COLO668 (cell line): ENCODE data around the gene CNFN.
A peak's percentile ranks its signal among the peaks of the same experiment; 100 is the strongest.

Experiments used
- DNase-seq: peaks from one replicate; lab custom pipeline; 2025; ENCODE audit not compliant: unreplicated experiment; lab: John Stamatoyannopoulos, UW

Gene CNFN

DNA sequence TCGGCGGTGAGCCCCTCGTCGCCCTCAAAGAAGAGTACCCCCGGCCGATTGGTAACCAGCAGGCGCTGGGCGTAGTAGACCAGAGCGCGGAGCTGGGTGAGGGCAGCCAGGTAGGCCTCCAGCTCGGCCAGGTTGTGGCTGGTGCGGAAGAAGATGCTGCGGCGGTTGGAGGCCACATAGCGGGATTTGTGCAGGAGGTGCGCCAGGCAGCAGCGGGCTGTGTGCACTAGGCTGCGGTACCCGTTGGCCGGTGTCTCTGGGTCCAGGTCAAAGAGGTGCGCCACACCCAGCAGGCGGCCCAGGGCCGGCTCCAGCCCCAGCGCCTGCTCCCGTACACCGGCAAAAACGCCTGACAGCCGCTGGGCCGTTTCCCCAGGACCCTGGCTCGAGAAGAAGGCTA is 20.3 kb upstream of the CNFN start:
- DNase-seq = no peak

DNA sequence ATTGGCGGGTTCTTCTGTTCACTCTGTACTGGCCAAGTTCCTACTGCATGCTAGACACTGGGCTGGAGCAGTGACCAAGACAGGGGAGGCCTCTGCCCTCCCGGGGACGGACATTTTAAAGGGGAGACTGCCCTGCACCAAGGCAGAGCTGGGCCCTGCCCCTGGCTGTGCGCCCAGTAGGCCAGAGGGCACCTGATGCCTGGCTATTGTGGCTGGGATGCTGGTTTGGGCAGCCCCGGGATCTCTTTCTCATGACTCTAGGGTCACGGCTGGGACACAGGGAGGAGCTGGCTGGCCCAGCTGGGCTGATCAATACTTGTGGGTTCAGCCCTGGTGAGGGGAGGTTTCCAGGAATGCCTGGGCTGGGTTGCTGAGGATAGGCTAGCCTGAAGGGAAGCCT is 19.4 kb upstream of the CNFN start:
- DNase-seq = no peak

DNA sequence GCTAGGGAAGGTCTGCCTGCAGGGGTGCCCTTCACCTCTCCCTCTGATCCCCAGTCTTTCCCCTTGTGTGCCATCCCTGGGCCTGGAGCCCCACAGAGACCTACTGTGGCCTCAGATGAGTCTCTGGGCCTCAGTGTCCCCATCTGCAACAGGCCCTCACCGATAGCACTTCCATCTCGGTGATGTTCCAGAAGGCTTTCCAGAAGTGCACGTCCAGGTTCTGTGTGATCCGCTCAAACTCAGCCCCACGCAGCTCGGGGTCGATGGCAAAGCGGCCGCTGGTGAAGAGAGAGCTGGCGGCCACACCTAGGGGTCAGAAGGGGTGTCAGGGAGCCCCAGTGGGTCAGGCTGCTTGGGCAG is 17.7 kb upstream of the CNFN start:
- no peak for DNase-seq

DNA sequence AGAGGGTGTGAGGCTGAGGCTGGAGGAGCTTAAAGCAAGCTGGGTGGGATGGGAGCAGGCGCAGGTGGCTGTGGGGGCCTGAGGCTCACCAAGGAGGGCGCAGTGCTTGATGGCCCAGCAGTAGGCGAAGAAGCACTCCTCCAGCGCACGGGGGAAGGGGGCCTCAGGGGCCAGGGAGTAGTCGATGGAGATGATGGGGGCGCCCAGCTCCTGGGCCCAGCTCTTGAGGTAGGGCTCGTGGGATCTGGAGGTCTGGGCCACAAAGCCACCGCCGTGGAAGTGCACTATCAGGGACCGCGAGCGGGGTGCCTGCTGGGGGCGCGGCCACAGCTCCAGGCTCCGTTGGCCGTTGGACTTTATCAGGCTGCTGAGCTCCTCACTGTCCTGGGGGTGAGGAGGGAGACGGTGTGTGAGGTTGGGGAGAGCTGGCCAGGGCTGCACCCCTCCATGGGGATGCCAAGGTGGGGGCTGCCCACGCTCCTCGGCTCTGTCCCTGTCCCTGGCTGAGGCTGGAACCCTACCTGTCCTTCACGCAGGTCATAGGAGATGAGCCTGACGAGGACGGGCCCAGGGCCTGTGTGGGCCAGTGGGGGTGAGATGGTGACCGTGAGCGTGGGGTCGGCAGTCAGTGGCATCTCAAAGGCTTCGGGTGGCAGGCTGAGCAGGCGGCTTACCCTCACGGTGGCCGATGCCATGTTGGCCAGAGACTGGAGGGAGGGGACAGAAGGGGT is 17.2 kb upstream of the CNFN start:
- DNase-seq = no peak

DNA sequence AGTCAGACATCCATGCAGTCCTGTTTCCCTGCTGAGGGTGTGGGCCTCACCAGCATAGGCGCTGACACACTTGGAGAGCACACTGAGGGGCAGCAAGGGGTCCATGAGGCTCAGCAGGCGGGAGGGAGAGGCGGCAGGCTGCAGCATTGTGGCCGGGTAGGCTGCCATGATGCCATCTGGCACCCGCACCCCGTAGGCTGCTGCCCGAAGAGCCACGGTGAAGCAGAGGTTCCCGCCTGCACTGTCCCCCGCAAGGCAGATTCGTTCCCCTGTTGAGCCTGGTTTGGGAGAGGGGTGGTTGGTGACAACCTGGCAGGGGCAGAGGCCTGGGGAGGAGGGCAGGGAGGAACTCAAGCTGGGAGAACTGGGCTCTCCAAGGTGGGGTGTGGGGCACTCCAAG is 16.0 kb upstream of the CNFN start:
- DNase-seq = no peak

DNA sequence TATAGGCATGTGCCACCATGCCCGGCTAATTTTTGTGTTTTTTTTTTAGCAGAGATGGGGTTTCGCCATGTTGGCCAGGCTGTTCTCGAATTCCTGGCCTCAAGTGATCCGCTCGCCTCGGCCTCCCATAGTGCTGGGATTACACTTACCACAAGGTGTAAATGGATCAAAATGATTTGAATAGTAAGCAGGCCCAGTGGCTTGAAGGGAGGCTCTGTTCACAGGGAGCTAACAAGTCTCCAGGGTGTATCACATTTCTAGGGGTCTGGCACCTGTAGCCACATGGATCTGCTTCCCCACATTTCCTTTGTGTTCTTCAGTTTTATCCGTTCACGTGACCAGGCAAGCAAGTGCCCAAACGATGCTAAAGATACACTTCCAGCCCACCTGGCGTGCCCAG is 13.5 kb upstream of the CNFN start:
- DNase-seq = no peak

DNA sequence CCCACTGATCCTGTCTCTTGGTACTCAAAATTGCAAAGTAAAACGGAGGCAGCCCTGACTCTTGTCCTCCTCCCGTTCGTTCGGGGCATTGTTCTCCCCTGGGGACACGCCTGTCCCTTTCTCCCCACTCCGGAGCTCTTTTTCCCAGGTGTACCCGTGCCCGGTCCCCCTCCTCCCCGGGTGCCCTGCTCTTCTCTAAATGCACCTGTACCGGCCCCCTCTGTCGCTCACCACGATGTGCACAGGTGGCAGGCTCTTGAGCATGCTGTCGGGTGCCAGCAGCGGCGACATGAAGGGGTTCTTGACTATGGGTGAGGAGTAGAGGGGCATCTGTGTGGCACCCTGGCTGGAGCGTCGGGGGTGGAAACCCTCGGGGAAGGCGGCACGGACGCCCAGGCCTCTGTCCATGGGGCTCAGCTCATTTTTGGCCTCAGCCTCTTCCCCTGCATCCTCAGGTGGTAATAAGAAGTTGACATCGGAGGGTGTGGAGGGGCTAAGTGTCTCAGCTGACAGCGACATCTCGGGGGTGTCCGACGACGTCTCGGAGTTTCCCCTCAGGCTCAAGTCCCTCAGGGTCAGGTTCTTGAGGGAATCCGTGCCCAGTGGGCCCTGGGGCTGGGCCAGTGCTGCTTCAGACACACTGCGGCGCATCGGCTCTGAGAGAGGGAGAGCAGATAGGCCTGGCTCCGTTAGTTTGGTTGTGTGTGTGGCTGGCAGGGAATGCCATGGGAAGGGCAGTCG is 12.4 kb upstream of the CNFN start:
- DNase-seq = no peak

DNA sequence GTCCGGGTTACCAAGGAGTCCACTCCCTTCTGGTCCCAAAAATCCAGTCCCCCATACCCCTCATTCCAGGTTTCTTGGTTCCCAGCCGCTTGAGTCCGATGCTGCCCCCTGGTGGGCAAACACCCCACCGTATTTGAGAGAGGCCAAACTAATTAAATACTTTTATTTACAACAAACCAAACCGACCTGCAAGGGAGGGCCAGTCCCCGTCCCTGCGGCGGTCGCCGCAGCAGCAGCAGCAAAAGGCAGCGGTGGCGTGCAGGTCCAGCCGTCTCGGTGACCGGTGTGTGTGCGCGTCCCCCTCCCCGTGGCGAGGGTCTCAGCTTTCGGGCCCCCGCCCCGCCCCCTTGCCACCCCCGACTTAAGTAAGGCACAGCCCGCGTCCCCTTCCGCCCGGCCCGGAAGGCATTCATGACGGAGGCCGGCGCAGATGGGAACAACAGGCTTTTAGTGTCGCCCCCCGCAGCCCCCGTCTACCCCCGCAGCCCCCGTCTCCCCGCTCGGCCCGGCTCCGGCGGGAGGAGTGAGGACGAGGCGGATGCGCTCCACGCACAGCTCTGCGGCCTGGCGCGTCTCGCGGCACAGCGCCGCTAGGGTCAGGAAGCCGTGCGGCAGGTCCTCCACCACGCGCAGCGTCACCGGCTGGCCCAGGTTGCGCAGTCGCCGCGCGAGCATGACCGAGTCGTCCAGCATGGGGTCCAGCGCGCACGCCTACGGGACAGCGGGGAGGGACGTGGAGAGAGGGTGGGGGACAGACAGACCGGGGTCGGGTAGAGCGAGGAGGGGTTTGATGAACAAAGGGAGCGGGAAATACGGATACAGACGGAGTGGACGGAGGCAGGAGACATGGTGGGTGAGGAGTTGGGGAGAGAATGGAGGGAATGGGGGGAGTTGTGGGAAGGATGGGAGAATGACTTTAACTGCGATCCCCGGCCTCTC is 11.5 kb upstream of the CNFN start:
- DNase-seq = peak; percentile 74

DNA sequence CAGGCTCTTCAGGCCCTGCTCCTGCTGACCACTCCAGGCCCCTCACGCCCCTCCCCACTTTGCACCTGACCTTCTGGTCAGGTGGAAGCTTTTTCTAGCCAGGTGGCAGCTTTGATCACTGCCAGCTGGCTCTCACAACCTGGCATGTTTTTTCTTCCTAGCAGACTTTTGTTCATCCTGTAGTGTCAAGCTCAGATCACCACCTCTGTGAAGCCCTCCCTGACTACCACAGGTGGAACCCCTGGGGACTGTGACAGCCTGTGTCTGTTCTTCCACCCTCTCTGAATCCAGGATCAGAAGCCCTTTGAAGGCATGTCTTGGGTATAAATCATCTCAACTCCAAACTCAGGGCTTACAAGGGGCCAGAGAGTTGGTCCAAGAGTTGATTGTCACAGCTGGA is 10.3 kb upstream of the CNFN start:
- DNase-seq = no peak

DNA sequence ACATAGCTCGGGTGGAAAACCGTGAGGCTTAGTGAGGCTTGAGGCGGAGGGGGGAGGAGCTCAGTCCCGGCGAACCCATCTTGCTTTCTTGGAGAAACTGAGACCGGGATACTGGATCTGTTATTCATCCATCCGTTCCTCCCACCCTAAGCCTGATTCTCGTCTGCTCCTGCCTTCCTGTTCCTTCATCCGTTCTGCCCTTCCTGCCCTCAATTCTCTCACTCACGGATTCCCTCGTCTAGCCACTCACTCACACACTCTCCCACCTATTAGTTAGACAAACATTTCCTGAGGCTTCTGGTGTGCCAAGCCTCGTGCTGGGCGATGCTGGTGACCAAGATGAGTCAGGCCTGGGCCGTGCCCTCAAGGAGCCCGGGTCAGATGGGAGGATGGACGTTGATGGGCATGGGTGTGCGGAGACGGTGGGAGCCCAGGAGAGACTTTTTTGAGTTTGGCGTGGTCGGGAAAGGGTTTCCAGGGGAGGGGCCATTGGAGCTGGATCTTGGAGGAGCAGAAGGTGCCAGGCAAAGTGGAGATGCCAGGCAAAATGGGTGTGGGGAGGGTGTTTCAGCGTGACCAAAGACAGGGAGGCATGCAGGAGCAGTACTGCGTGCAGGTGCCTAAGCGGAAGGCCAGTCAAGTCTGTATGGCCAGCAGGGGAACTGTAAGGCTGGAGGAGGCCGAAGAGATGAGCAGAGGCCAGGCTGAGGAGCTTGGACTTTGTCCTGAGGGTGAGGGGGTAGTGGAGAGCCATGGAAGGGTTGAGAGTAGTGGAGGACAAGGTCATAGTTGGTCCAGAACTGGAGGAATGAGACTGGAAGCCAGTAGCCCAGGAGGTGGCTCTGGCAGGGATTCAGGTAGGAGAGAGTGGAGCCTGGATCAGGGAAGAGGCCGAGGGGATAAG is 7.4 kb upstream of the CNFN start:
- DNase-seq = peak; percentile 24

DNA sequence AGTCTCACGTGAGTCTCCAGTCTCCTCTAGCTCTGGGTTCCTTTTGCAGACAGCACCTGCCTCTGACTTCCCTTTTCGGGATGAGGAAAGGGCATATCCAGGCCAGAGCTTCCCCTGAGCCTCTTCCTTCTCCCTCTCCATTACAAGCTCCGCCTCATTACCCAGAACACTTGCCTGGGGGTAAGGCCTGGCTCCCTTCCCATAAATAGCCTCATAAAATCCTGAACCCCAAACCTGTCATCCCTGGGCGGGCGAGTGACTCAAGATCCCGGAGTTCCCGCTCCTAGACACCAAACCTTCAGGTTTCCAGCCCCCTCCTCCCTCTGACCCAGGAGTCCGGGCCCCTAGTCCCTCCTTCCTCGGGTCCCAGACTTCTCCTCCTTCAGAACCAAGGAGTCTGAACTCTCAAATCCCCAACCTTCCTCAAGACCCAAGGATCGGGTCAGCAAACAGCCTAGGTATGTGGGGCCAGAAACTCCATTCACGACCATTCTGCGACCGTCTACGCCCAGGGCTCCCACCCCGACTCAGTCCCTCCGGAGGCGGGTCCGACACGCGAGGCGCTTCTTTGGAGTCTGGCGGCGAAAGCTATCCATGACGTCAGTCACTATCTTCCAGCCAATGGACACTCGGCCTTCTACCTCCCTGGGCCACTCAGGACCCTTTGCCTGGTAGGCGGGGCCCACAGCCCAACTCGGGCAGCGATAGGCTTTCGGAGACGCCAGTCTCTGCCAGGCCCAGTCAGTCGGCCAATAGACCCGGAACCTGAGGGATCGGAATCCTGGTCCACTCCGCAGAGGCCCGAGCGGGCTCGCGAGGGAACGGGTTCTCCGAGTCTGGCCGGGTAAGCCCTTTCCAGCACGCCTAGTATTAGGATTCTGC is 6.5 kb upstream of the CNFN start:
- DNase-seq = peak; percentile 97

DNA sequence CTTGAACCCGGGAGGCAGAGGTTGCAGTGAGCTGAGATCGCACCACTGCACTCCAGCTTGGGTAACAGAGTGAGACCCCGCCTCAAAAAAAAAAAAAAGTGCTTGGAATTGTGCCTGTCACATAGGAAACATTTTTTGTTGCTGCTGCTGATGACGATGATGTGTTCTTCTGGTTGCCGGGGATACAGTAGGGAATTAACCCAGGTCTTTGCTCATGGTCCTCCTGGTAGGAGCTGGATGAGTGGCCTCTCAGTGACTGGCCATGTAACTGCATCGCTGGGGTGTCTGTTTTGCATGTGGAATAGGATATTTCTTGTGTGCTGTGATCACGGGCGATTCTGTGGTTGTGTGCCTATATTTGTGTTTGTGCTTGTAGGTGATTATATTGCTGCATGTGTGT is 4.7 kb upstream of the CNFN start:
- DNase-seq = no peak

DNA sequence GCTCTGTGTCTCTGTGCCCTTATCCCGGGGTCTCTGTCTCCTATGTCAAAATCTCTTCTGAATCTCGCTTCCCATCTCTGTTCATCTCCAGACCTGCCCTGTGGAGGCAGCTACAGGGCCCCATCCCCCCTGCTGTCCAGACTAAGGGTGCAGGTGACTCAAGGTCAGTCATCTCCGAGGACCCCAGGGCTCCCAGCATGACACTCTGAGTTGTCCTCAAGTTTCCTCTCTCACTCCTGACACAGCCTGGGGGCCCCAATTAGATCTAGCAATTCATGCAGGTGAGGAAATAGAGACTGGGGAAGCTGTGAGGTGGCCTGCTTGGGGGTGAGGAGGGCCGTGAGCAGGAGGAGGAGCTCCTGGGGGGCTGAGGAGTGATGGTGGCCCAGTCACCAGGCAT is 2.1 kb upstream of the CNFN start:
- no peak for DNase-seq

DNA sequence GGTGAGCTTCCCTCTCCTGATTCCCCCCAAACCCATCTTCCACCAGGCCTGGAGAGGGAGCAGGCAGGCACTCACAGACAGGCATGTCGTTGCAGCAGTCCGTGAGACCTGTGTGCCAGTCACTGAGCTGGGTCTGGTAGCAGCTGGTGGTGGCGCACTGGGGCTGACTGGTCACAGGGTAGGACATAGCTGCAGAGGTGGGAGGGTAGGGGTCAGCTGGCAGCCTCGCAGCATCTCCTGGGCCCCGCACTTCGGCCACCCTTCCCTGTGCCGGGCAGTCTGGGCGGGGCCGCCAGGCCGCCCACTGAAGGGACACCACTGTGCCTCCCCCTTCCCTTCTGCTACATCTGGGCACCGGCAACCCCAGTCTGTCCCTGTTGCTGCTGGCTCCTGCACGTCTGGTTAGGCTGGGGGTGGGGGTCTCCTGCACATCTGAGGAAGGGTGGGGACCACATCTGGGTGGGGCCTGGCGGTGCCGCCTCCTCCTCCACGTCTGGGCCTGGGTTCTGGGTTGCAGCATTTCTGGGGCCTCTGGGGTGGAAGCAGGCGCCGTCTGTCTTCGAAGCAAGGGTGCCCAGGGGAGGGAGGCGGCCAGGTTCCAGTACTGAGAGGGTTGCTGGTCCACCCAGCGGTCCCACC is 1.1 kb downstream of the CNFN start:
- no peak for DNase-seq

DNA sequence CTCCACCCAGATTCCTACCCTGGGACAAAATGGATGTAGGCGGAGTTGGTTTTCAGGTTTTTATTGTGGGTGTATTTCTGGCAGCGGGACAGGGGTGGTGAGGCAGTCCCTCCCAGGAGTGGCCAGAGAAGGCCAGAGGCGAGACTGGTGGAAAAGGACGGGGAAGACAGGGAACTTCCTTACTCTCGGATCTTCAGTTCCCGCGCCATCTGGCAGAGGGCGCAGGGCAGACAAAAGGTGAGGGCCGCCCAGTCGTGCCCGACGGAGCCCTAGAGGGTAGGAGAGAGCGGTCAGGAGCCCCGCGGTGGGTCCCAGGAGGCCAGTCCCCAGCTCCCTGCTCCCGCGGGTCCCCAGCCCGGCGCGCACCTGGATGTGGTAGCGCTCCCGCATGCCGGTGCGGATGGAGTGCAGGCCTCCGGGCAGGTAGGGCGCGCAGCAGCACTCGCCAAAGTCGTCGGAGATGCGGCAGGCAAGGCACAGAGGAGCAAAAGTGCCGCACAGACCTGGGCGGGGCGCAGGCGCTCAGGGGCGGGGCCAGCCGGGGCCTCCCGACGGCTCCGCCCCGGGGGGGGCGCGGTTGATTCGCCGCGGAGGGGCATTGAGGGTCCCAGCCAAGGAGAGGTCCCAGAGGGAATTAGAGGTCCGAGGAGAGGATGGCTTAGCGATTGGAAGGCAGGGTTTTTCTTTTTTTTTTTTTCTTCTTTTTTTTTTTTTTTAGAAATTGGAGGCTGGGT is 3.0 kb downstream of the CNFN start:
- peak; percentile 78 for DNase-seq

DNA sequence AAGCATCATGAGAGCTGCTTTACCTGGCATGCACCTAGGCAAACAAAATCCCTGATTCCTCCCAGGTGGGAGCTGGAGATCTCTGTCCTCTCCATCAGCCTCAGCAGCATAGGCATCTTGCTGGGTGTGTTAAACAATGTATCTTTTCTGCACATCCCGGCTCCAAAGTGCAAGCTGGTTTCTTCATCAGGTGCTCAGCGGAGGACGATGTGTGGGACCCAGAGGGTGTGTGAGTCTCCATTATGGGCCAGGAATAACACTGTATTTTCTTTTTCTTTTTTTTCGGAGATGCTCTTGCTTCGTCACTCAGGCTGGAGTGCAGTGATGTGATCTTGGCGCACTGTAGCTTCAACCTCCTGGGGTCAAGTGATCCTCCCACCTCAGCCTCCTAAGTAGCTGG is 9.9 kb downstream of the CNFN start:
- DNase-seq = no peak

DNA sequence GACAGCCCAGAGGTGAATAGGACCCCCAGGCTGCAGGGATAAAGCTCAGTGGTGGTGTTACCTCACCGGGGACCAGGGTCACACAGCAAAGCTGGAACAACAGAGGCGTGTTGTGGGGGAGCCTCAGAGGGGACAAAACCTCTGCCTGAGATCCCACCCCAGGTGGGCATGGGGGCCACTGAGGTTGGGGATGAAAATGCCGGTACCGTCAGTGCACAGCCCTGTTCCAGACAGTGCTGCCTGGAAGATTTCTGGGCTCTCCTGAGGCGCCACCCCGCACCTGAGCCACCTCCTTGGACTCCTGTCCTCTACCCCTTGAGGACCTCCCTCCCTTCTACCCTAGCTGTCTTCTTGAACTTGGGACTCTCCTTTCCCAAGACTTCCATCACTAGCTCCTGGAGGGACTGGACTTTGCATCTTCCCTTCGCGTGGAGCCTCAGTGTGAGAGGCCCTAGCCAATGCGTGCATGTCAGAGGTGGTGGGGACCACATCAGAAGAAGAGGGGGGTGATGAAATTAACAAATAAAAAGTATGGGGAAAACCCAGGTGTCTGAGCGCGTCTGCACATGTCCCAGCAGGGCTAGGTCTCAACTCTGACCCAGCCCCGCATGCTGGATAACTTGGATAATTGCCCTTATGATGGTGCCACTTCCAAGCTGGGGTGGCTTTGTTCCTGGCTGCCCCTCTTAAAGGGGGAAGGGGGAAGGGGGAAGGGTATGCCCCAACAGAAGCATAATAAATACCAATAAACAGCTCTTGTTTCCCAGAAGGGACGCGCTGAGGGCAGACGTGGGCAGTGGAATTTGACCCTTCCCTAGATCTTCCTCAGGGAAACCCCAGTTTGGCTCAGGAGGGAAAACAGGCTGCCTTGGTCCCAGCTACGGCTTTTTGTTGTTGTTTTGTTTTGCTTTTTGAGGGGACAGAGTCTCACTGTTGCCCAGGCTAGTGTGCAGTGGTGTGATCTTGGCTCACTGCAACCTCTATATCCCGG is 11.6 kb downstream of the CNFN start:
- no peak for DNase-seq
